A549 (cell line): ENCODE results near the gene CFAP77. TPM values are rescaled to one million over a fixed set of nuclear protein-coding genes. Genes with fewer than 3 reads are reported as not detected.

Experiments used
- ATAC-seq, 2 experiments: fragments of 200-7000 bp in 1 of 2; fragments of >200 bp in 1 of 2; cut with Nextera tagmentation in 1 of 2; cut with Tn5 transposase in 1 of 2; 3 replicates each; pipeline versions ENCODE4 v1.8.0 to v1.9.1; 2018 to 2020; ENCODE audit warnings: mild to moderate bottlenecking in 1 of 2, moderate library complexity in 1 of 2
- CTCF ChIA-PET: fragments of 300-600 bp; sonication (Branson Sonifier 250); formaldehyde crosslinking; extraction: SDS; loops from one replicate; lab custom pipeline; 2021; ENCODE audit warnings: antibody characterized with exemption, inconsistent platforms; lab: Yijun Ruan, JAX
- POLR2A ChIA-PET: fragments of 350-600 bp; formaldehyde crosslinking; extraction: SDS; loops from one replicate; lab custom pipeline; 2021; ENCODE audit warnings: antibody characterized with exemption, inconsistent platforms; lab: Yijun Ruan, JAX
- DNase-seq, 2 experiments: peaks; one replicate each; pipeline versions ENCODE4 v3.0.0 to v3.0.0-alpha.2; 2011 to 2016; ENCODE audit warnings: low read depth in 1 of 2, low spot score in 1 of 2
- FAIRE-seq: peaks from 2 replicates; lab custom pipeline; 2011; peaks lifted over from hg19 to GRCh38; lab: Jason Lieb, UNC
- H3K27ac ChIP-seq, 2 experiments: fragments of >200 bp; sonication (Bioruptor Twin); formaldehyde crosslinking; 3 replicates each; pipeline ENCODE4 v1.5.1; 2016 to 2017
- H3K4me1 ChIP-seq: fragments of >200 bp; sonication (Bioruptor Twin); formaldehyde crosslinking; 3 replicates; pipeline ENCODE4 v1.6.1; 2016
- H3K4me2 ChIP-seq: fragments of >200 bp; sonication (Bioruptor Twin); formaldehyde crosslinking; 3 replicates; pipeline ENCODE4 v1.6.1; 2016
- H3K4me3 ChIP-seq: fragments of >200 bp; sonication (Bioruptor Twin); formaldehyde crosslinking; 3 replicates; pipeline ENCODE4 v1.5.1; 2016
- H3K9me3 ChIP-seq: fragments of >200 bp; sonication (Bioruptor Twin); formaldehyde crosslinking; 3 replicates; pipeline ENCODE4 v1.6.1; 2016
- BCL3 ChIP-seq: fragments of >200 bp; sonication (Bioruptor Twin); formaldehyde crosslinking; IDR thresholded peaks from 3 replicates; pipeline ENCODE4 v1.6.1; 2016
- BHLHE40 ChIP-seq: IDR thresholded peaks from 2 replicates; pipeline ENCODE4 v1.6.1; 2012; ENCODE audit warnings: low read depth, low read length, inconsistent platforms
- CBX8 ChIP-seq: fragments of 200-600 bp; sonication (generic); IDR thresholded peaks from 2 replicates; pipeline ENCODE4 v1.6.1; 2016
- CEBPB ChIP-seq, 2 experiments: fragments of >200 bp in 1 of 2; sonication (Bioruptor Twin) in 1 of 2; formaldehyde crosslinking in 1 of 2; IDR thresholded peaks; 2 replicates each; pipeline ENCODE4 v1.6.1; 2012 to 2016
- CHD4 ChIP-seq: fragments of 200-600 bp; sonication (generic); IDR thresholded peaks from 2 replicates; pipeline ENCODE4 v1.6.1; 2016; ENCODE audit warnings: antibody characterized with exemption, mild to moderate bottlenecking, borderline replicate concordance
- E2F6 ChIP-seq: IDR thresholded peaks from 2 replicates; pipeline ENCODE4 v1.6.1; 2012; ENCODE audit warnings: low read depth, borderline replicate concordance
- ELK1 ChIP-seq: fragments of 150-350 bp; IDR thresholded peaks from 2 replicates; pipeline ENCODE4 v1.6.1; 2014; ENCODE audit warnings: low read depth, mild to moderate bottlenecking, low read length
- ESRRA ChIP-seq: fragments of 150-350 bp; IDR thresholded peaks from 2 replicates; pipeline ENCODE4 v1.6.1; 2014; ENCODE audit warnings: mild to moderate bottlenecking, low read length, borderline replicate concordance
- GATA3 ChIP-seq: IDR thresholded peaks from 2 replicates; pipeline ENCODE4 v1.6.1; 2012; ENCODE audit warnings: borderline replicate concordance
- HDAC2 ChIP-seq: fragments of 200-600 bp; sonication (generic); IDR thresholded peaks from 2 replicates; pipeline ENCODE4 v1.6.1; 2016
- HES2 ChIP-seq: fragments of >200 bp; sonication (Bioruptor Twin); formaldehyde crosslinking; IDR thresholded peaks from 2 replicates; pipeline ENCODE4 v1.6.1; 2016
- HMGXB4 ChIP-seq: fragments of 250-450 bp; sonication (Bioruptor Pico); IDR thresholded peaks from 2 replicates; pipeline ENCODE4 v1.5.0; 2021; ENCODE audit warnings: mild to moderate bottlenecking, moderate library complexity, borderline replicate concordance
- HOXA7 ChIP-seq: fragments of 250-450 bp; sonication (Bioruptor Pico); IDR thresholded peaks from 2 replicates; pipeline ENCODE4 v1.5.0; 2020; ENCODE audit warnings: mild to moderate bottlenecking, moderate library complexity
- HOXB5 ChIP-seq: fragments of 250-450 bp; sonication (Bioruptor Pico); IDR thresholded peaks from 2 replicates; pipeline ENCODE4 v1.5.0; 2020; ENCODE audit warnings: mild to moderate bottlenecking, moderate library complexity
- KDM1A ChIP-seq: fragments of 200-600 bp; sonication (generic); IDR thresholded peaks from 2 replicates; pipeline ENCODE4 v1.6.1; 2016; ENCODE audit warnings: low read depth, mild to moderate bottlenecking
- KDM5A ChIP-seq: fragments of 200-600 bp; sonication (generic); IDR thresholded peaks from 2 replicates; pipeline ENCODE4 v1.6.1; 2016; ENCODE audit warnings: antibody characterized with exemption, mild to moderate bottlenecking
- MAX ChIP-seq: IDR thresholded peaks from 2 replicates; pipeline ENCODE4 v1.6.1; 2012
- MYC ChIP-seq: IDR thresholded peaks from 2 replicates; pipeline ENCODE4 v1.6.1; 2012; ENCODE audit warnings: mild to moderate bottlenecking, inconsistent platforms, low read length, improper control_type of control experiment, borderline replicate concordance
- NR3C1 ChIP-seq: fragments of >200 bp; sonication (Bioruptor Twin); formaldehyde crosslinking; IDR thresholded peaks from 3 replicates; pipeline ENCODE4 v1.6.1; 2017
- POLR2A ChIP-seq: IDR thresholded peaks from 2 replicates; pipeline ENCODE4 v1.6.1; 2012; ENCODE audit warnings: mild to moderate bottlenecking, low read length
- RARB ChIP-seq: fragments of 250-450 bp; sonication (Bioruptor Pico); IDR thresholded peaks from 2 replicates; pipeline ENCODE4 v1.8.0; 2021; ENCODE audit warnings: mild to moderate bottlenecking, moderate library complexity
- REST ChIP-seq: fragments of 200-600 bp; sonication (generic); IDR thresholded peaks from 2 replicates; pipeline ENCODE4 v1.6.1; 2016; ENCODE audit warnings: antibody characterized with exemption, mild to moderate bottlenecking, moderate library complexity
- RFX5 ChIP-seq: fragments of 450-650 bp; IDR thresholded peaks from 2 replicates; pipeline ENCODE4 v1.7.1; 2014; ENCODE audit warnings: antibody characterized with exemption, mild to moderate bottlenecking, moderate library complexity
- SMC3 ChIP-seq: fragments of >200 bp; sonication (Bioruptor Twin); formaldehyde crosslinking; IDR thresholded peaks from 3 replicates; pipeline ENCODE4 v1.6.1; 2018; ENCODE audit warnings: inconsistent platforms
- TFCP2L1 ChIP-seq: fragments of 250-450 bp; sonication (Bioruptor Pico); IDR thresholded peaks from 2 replicates; pipeline ENCODE4 v1.5.0; 2021; ENCODE audit warnings: mild to moderate bottlenecking
- TP53 ChIP-seq: fragments of 250-450 bp; sonication (Bioruptor Pico); IDR thresholded peaks from 2 replicates; pipeline ENCODE4 v1.5.0; 2021; ENCODE audit warnings: mild to moderate bottlenecking, moderate library complexity
- USF2 ChIP-seq: fragments of 450-650 bp; IDR thresholded peaks from 2 replicates; pipeline ENCODE4 v1.6.1; 2014; ENCODE audit warnings: antibody characterized with exemption
- ZC3H11A ChIP-seq: fragments of 450-650 bp; IDR thresholded peaks from 2 replicates; pipeline ENCODE4 v1.6.1; 2014; ENCODE audit warnings: antibody characterized with exemption, mild to moderate bottlenecking
- ZSCAN20 ChIP-seq: fragments of 250-450 bp; sonication (Bioruptor Pico); IDR thresholded peaks from 2 replicates; pipeline ENCODE4 v1.8.0; 2022; ENCODE audit warnings: mild to moderate bottlenecking, moderate library complexity
- WGBS: methylation state at CpG from one replicate; pipeline ENCODE4 v1.1.6; 2017; ENCODE audit errors: missing lambda C conversion rate; 5-methylcytosine and 5-hydroxymethylcytosine counted together
- polyA plus RNA-seq, 4 experiments: library from polyadenylated mRNA; depleted of rRNA in 3 of 4; stranded (reverse); fragments of >200 nt; fragmentation: RNase III in 1 of 4; extraction: RNeasy Plus Mini Kit Qiagen cat#74134 plus additional on column Dnase treatment in 1 of 4; gene quantifications; 2 replicates in 3 of 4; 3 replicates in 1 of 4; pipeline ENCODE4 v1.2.3, GENCODE V29; 2011 to 2017

Gene CFAP77
- polyA plus RNA-seq, 2 of the 4 experiments (the other 2 are of a cell fraction): 0.05 TPM; not detected in 1

- DNase-seq: no peak
- ATAC-seq: no peak
- no peak for TF ChIP-seq POLR2A
- TF ChIP-seq HOXA7: no peak
- no peak for TF ChIP-seq CHD4
- TF ChIP-seq E2F6: no peak
- TF ChIP-seq RARB (CRISPR knock-in tag): no peak
- TF ChIP-seq SMC3: no peak
- no peak for TF ChIP-seq HOXB5 (CRISPR knock-in tag)
- TF ChIP-seq BHLHE40: no peak
- no peak for TF ChIP-seq CEBPB (IDR thresholded peaks at IDR 0.05)
- no peak for TF ChIP-seq GATA3
- TF ChIP-seq TP53 (CRISPR knock-in tag): no peak
- no peak for TF ChIP-seq HDAC2
- no peak for TF ChIP-seq MYC
- no peak for TF ChIP-seq KDM5A
- no peak for TF ChIP-seq NR3C1
- no peak for TF ChIP-seq ZC3H11A
- no peak for TF ChIP-seq USF2
- ChIA-PET CTCF (interaction anchor here (0.7 to 1.7 kb wide), 3 partner anchors 9 to 709 kb away, joined by 3 to 4 read pairs (median 4); no protein-coding TSS in a partner anchor), POLR2A (no interaction called here)
- Histone ChIP-seq H3K4me2 (no peak overlapping the region), H3K4me3 (no peak overlapping the region), H3K4me1 (no peaks in the 10 kb centered on the region), H3K27ac (no peak overlapping the region), H3K9me3 (no peaks in the 10 kb centered on the region)
- 79% methylated on average over 8 of the region's 8 CpGs for WGBS
- FAIRE-seq: no peak
These were observed 46.2 kb downstream of the CFAP77 start for GRCh38 chr9:132456241-132456640.

GRCh38 chr9:132457504-132458236, 47.7 kb downstream of the CFAP77 start:
- no peak for DNase-seq
- TF ChIP-seq ZSCAN20 (CRISPR knock-in tag) (no peak), REST (no peak), NR3C1 (no peak), HES2 (no peak), TFCP2L1 (no peak), KDM1A (no peak), MAX (no peak), HMGXB4 (CRISPR knock-in tag) (no peak), CBX8 (no peak), ZC3H11A (no peak), HDAC2 (no peak), ELK1 (no peak), RFX5 (no peak), BCL3 (no peak), ESRRA (no peak)

More at GRCh38 chr9:132457504-132458236, 47.7 kb downstream of the CFAP77 start:
- no peak overlapping the region for H3K27ac ChIP-seq
- POLR2A ChIA-PET: no interaction called here
- FAIRE-seq (no peak), ATAC-seq (no peak)
- no peak overlapping the region for H3K4me3 ChIP-seq
- CTCF ChIA-PET: interaction anchor here (0.8 to 1.7 kb wide), 4 partner anchors 10 to 174 kb away, joined by 3 to 5 read pairs (median 4); no protein-coding TSS in a partner anchor
- H3K4me2 ChIP-seq: no peak overlapping the region
- WGBS: 74% methylated on average over 36 of the region's 36 CpGs
- H3K9me3 ChIP-seq: no peaks in the 10 kb centered on the region
- H3K4me1 ChIP-seq: no peaks in the 10 kb centered on the region
